Renal cortex interstitium (tissue), 11 donors: ENCODE measurements around the gene MOGAT1. TPM values are rescaled to one million over a fixed set of nuclear protein-coding genes. Genes with fewer than 3 reads are reported as not detected.

Experiments
- DNase-seq, 11 donors: peaks; one replicate each; pipeline ENCODE4 v3.0.0-alpha.2; 2013; ENCODE audit warnings: low read depth in 9 of 11, low spot score in 4 of 11; ENCODE audit errors: extremely low read depth in 1 of 11
- polyA plus RNA-seq, 3 donors: library from polyadenylated mRNA; unstranded; fragments of 120-200 nt; gene quantifications; one replicate each; pipeline ENCODE4 v1.2.1, GENCODE V29; 2013; ENCODE audit not compliant: insufficient read length in 3 of 3

The MOGAT1 gene
- polyA plus RNA-seq, 3 donors, result 0.24 TPM; not detected in 2

GRCh38 chr2:222756951-222757650 lies 85.6 kb downstream of the MOGAT1 start:
- no peak for DNase-seq

Other genes starting within 250 kb of the MOGAT1 start
- 10 to 100 TPM; 16.2 to 27.4 (median 19.3) TPM for gene SGPP2, start 247.1 kb upstream of the MOGAT1 start, polyA plus RNA-seq
- gene FARSB, start 15.6 kb upstream of the MOGAT1 start, polyA plus RNA-seq, result 10 to 100 TPM; 26.2 to 28.8 (median 26.8) TPM
- gene ACSL3, start 189.4 kb downstream of the MOGAT1 start, polyA plus RNA-seq, result 10 to 100 TPM; 64.4 to 82.1 (median 70.0) TPM